Mesenchymal stem cell (in vitro differentiated cells and primary cell): ENCODE data around the gene ZNF451. TPM values are rescaled to one million over a fixed set of nuclear protein-coding genes. Genes with fewer than 3 reads are reported as not detected.
"Not testable (repeated sequence)": the region's sequence is repeated elsewhere in the genome, so short reads cannot be mapped to it uniquely, and the experiment has no call there.

Source experiments
- DNase-seq: peaks from one replicate; pipeline ENCODE4 v3.0.0-alpha.2; 2013
- H2AFZ ChIP-seq: one replicate; pipeline ENCODE4 v1.6.1; 2013; ENCODE audit warnings: low read depth, mild to moderate bottlenecking, control low read depth, inconsistent platforms, low read length, moderate library complexity
- H2AK5ac ChIP-seq: 2 replicates; pipeline ENCODE4 v1.6.1; 2013; ENCODE audit warnings: low read length, moderate library complexity, mild to moderate bottlenecking, inconsistent platforms; ENCODE audit not compliant: severe bottlenecking
- H2BK120ac ChIP-seq: one replicate; pipeline ENCODE4 v1.6.1; 2013; ENCODE audit warnings: low read depth, mild to moderate bottlenecking, inconsistent platforms, low read length, moderate library complexity
- H2BK12ac ChIP-seq, 2 experiments: one replicate each; pipeline ENCODE4 v1.6.1; 2013; ENCODE audit warnings: inconsistent platforms in 2 of 2, low read length in 2 of 2, mild to moderate bottlenecking in 2 of 2, moderate library complexity in 2 of 2, control low read depth in 1 of 2
- H2BK15ac ChIP-seq: one replicate; pipeline ENCODE4 v1.6.1; 2013; ENCODE audit warnings: mild to moderate bottlenecking, low read depth, inconsistent platforms; ENCODE audit not compliant: poor library complexity, severe bottlenecking
- H2BK5ac ChIP-seq: 2 replicates; pipeline ENCODE4 v1.6.1; 2013; ENCODE audit warnings: low read depth, mild to moderate bottlenecking, low read length, control low read depth, inconsistent platforms; ENCODE audit not compliant: poor library complexity, severe bottlenecking
- H3K14ac ChIP-seq, 2 experiments: one replicate each; pipeline ENCODE4 v1.6.1; 2013; ENCODE audit warnings: inconsistent platforms in 2 of 2, low read length in 2 of 2, control low read depth in 1 of 2, mild to moderate bottlenecking in 1 of 2, moderate library complexity in 1 of 2
- H3K18ac ChIP-seq, 2 experiments: one replicate each; pipeline ENCODE4 v1.6.1; 2013; ENCODE audit warnings: inconsistent platforms in 2 of 2, low read length in 2 of 2, control low read depth in 1 of 2, low read depth in 1 of 2, mild to moderate bottlenecking in 1 of 2
- H3K23ac ChIP-seq, 2 experiments: one replicate each; pipeline ENCODE4 v1.6.1; 2013; ENCODE audit warnings: inconsistent platforms in 2 of 2, low read length in 2 of 2, mild to moderate bottlenecking in 2 of 2, moderate library complexity in 2 of 2, control low read depth in 1 of 2
- H3K27ac ChIP-seq: 2 replicates; pipeline ENCODE4 v1.5.1; 2013; ENCODE audit warnings: mild to moderate bottlenecking, moderate library complexity, low read length, control low read depth, inconsistent platforms; ENCODE audit not compliant: poor library complexity, severe bottlenecking
- H3K27me3 ChIP-seq, 2 experiments: 2 replicates each; pipeline versions ENCODE4 v1.6.1 to v1.7.0; 2013; ENCODE audit warnings: low read length in 2 of 2, mild to moderate bottlenecking in 2 of 2, moderate library complexity in 2 of 2, control low read depth in 1 of 2, inconsistent platforms in 1 of 2; ENCODE audit not compliant: control insufficient read depth in 1 of 2, insufficient read depth in 1 of 2
- H3K36me3 ChIP-seq, 2 experiments: 2 replicates each; pipeline versions ENCODE4 v1.6.1 to v1.7.0; 2013; ENCODE audit warnings: low read length in 2 of 2, control low read depth in 1 of 2, inconsistent platforms in 1 of 2, low read depth in 1 of 2, mild to moderate bottlenecking in 1 of 2; ENCODE audit not compliant: insufficient read depth in 2 of 2, control insufficient read depth in 1 of 2
- H3K4ac ChIP-seq, 2 experiments: one replicate each; pipeline ENCODE4 v1.6.1; 2013; ENCODE audit warnings: inconsistent platforms in 2 of 2, low read length in 2 of 2, mild to moderate bottlenecking in 2 of 2, moderate library complexity in 2 of 2, control low read depth in 1 of 2, low read depth in 1 of 2
- H3K4me1 ChIP-seq: 2 replicates; pipeline ENCODE4 v1.6.1; 2013; ENCODE audit warnings: low read depth, low read length, control low read depth; ENCODE audit not compliant: control insufficient read depth, insufficient read depth
- H3K4me2 ChIP-seq: 2 replicates; pipeline ENCODE4 v1.6.1; 2013; ENCODE audit warnings: low read length, mild to moderate bottlenecking, inconsistent platforms; ENCODE audit not compliant: poor library complexity, severe bottlenecking
- H3K4me3 ChIP-seq, 2 experiments: 2 replicates each; pipeline versions ENCODE4 v1.5.1 to v1.7.0; 2013; ENCODE audit warnings: low read length in 2 of 2, mild to moderate bottlenecking in 2 of 2, control low read depth in 1 of 2, low read depth in 1 of 2; ENCODE audit not compliant: insufficient read depth in 1 of 2
- H3K79me1 ChIP-seq: replicated peaks from 2 replicates; pipeline ENCODE4 v1.6.1; 2013; ENCODE audit warnings: mild to moderate bottlenecking, control low read depth, low read length, inconsistent platforms; ENCODE audit not compliant: poor library complexity, severe bottlenecking
- H3K9ac ChIP-seq: 2 replicates; pipeline ENCODE4 v1.7.0; 2013; ENCODE audit warnings: mild to moderate bottlenecking, low read length, moderate library complexity
- H3K9me3 ChIP-seq: 2 replicates; pipeline ENCODE4 v1.7.0; 2013; ENCODE audit warnings: mild to moderate bottlenecking, low read length; ENCODE audit not compliant: control insufficient read depth
- H4K8ac ChIP-seq: one replicate; pipeline ENCODE4 v1.6.1; 2013; ENCODE audit warnings: inconsistent platforms, mild to moderate bottlenecking, low read length, moderate library complexity
- H4K91ac ChIP-seq: one replicate; pipeline ENCODE4 v1.6.1; 2013; ENCODE audit warnings: mild to moderate bottlenecking, low read length, inconsistent platforms
- WGBS: methylation state at CpG from one replicate; pipeline ENCODE4 v1.1.7; 2013; ENCODE audit warnings: mixed read lengths; 5-methylcytosine and 5-hydroxymethylcytosine counted together
- polyA plus RNA-seq, 2 experiments: library from polyadenylated mRNA; stranded (reverse); fragments of 200-250 nt; gene quantifications; one replicate each; pipeline ENCODE4 v1.2.3, GENCODE V29; 2013

The ZNF451 gene
- 13.2 TPM for polyA plus RNA-seq (2013, experiment 1 of 2)
- 13.0 TPM for polyA plus RNA-seq (2013, experiment 2 of 2)

GRCh38 chr6:57089687-57090457, at the start of gene ZNF451:
Gene ZNF451, plus strand, starts transcription at chr6:57090188. Its CDS starts 66 bp downstream, at chr6:57090254.
- H3K18ac ChIP-seq: peak within 1 kb of the TSS; percentile 62 to 89
- peak within 1 kb of the TSS; percentile 78 for H3K27ac ChIP-seq
- H3K79me1 ChIP-seq: no peaks in the 10 kb centered on the region
- H4K91ac ChIP-seq: peak within 1 kb of the TSS; percentile 39
- peak within 1 kb of the TSS; percentile 49 for H2BK120ac ChIP-seq
- H3K9ac ChIP-seq: peak within 1 kb of the TSS; percentile 89
- peak within 1 kb of the TSS in 1 of 2 experiments; percentile 30 for H3K4ac ChIP-seq
- H2AK5ac ChIP-seq: no peak within 1 kb of the TSS
- peak; percentile 98 for DNase-seq
- no peak within 1 kb of the TSS for H2BK12ac ChIP-seq
- H4K8ac ChIP-seq: peak within 1 kb of the TSS; percentile 77
- H3K4me1 ChIP-seq: peaks cover 1% of the 10 kb centered on the region
- peak within 1 kb of the TSS; percentile 67 for H2BK15ac ChIP-seq
- H3K36me3 ChIP-seq: peaks cover 0 to 22% of the 10 kb centered on the region in 2 experiments
- H3K9me3 ChIP-seq: no peaks in the 10 kb centered on the region
- no peak within 1 kb of the TSS for H3K23ac ChIP-seq
- H3K4me3 ChIP-seq: peak within 1 kb of the TSS; percentile 77 to 91
- peak within 1 kb of the TSS; percentile 76 for H3K4me2 ChIP-seq
- H3K27me3 ChIP-seq: no peaks in the 10 kb centered on the region
- peak within 1 kb of the TSS; percentile 79 for H2BK5ac ChIP-seq
- peak within 1 kb of the TSS; percentile 76 for H2AFZ ChIP-seq
- WGBS: under 1% methylated on average over 32 of the region's 58 CpGs
- peak within 1 kb of the TSS in 1 of 2 experiments; percentile 55 for H3K14ac ChIP-seq

GRCh38 chr6:57044061-57044460, 45.9 kb upstream of the ZNF451 start:
- DNase-seq, H2AK5ac ChIP-seq, H2BK120ac ChIP-seq, H4K91ac ChIP-seq, H3K9me3 ChIP-seq, H2BK15ac ChIP-seq, H3K79me1 ChIP-seq, H3K4me2 ChIP-seq, H3K27ac ChIP-seq, H2BK12ac ChIP-seq, H3K14ac ChIP-seq, H3K27me3 ChIP-seq, H3K23ac ChIP-seq, H4K8ac ChIP-seq, H3K18ac ChIP-seq, H3K4me1 ChIP-seq, H2BK5ac ChIP-seq, H3K9ac ChIP-seq, H3K4me3 ChIP-seq, H3K4ac ChIP-seq, H2AFZ ChIP-seq: not testable (repeated sequence)
- peaks cover 0 to 11% of the 10 kb centered on the region in 2 experiments for H3K36me3 ChIP-seq
- WGBS: no CpG with 5 or more reads among the region's 1 CpG

GRCh38 chr6:57044568-57044967, 45.4 kb upstream of the ZNF451 start:
- Histone ChIP-seq H2AK5ac (no peak overlapping the region), H3K18ac (no peak overlapping the region), H3K36me3 (peaks cover 0 to 16% of the 10 kb centered on the region in 2 experiments), H4K8ac (no peak overlapping the region), H3K4ac (no peak overlapping the region), H3K27ac (no peak overlapping the region), H3K14ac (no peak overlapping the region), H3K9me3 (no peaks in the 10 kb centered on the region), H2BK120ac (no peak overlapping the region), H3K4me3 (no peak overlapping the region), H2BK12ac (no peak overlapping the region), H2BK15ac (no peak overlapping the region), H3K4me2 (no peak overlapping the region), H3K4me1 (no peaks in the 10 kb centered on the region), H2AFZ (no peak overlapping the region), H2BK5ac (no peak overlapping the region), H3K27me3 (no peaks in the 10 kb centered on the region), H3K79me1 (no peaks in the 10 kb centered on the region), H4K91ac (no peak overlapping the region), H3K9ac (no peak overlapping the region), H3K23ac (no peak overlapping the region)
- WGBS: 100% methylated on average over 1 of the region's 2 CpGs
- DNase-seq: no peak

- peak; percentile 93 for DNase-seq
- H3K23ac ChIP-seq, H2AFZ ChIP-seq, H3K9me3 ChIP-seq, H4K8ac ChIP-seq, H3K27me3 ChIP-seq, H2BK15ac ChIP-seq, H2AK5ac ChIP-seq, H2BK12ac ChIP-seq, H2BK120ac ChIP-seq, H3K4me1 ChIP-seq, H4K91ac ChIP-seq, H3K14ac ChIP-seq, H3K18ac ChIP-seq, H3K4ac ChIP-seq, H3K79me1 ChIP-seq, H2BK5ac ChIP-seq: not testable (repeated sequence)
- Histone ChIP-seq H3K9ac (peak within 1 kb of the TSS; percentile 88), H3K27ac (peak within 1 kb of the TSS; percentile 35), H3K36me3 (peaks cover 0 to 37% of the 10 kb centered on the region in 2 experiments), H3K4me3 (peak within 1 kb of the TSS; percentile 67 to 78), H3K4me2 (peak within 1 kb of the TSS; percentile 79)
- 0% methylated on average over 32 of the region's 78 CpGs for WGBS
Measured at GRCh38 chr6:57046332-57047256, 43.4 kb upstream of the ZNF451 start, which contains the start of gene KIAA1586. Gene KIAA1586, plus strand, starts transcription at chr6:57046693. Its CDS starts 63 bp downstream, at chr6:57046756.
